NT2/D1 (cell line): ENCODE measurements around the gene ZEB2.

Source experiments
- DNase-seq: peaks from one replicate; pipeline ENCODE4 v3.0.0-alpha.2; 2011; ENCODE audit warnings: low read depth, low spot score
- H3K27me3 ChIP-seq: 2 replicates; pipeline ENCODE4 v1.6.0; 2011; ENCODE audit warnings: mild to moderate bottlenecking; ENCODE audit not compliant: insufficient read length, insufficient read depth
- H3K36me3 ChIP-seq: 2 replicates; pipeline ENCODE4 v1.6.1; 2011; ENCODE audit warnings: mild to moderate bottlenecking, low read length, mixed read lengths; ENCODE audit not compliant: insufficient read depth, insufficient read length
- H3K4me1 ChIP-seq: 2 replicates; pipeline ENCODE4 v1.5.1; 2011; ENCODE audit not compliant: insufficient read depth, insufficient read length
- H3K4me3 ChIP-seq: 2 replicates; pipeline ENCODE4 v1.5.1; 2011; ENCODE audit warnings: low read depth; ENCODE audit not compliant: insufficient read length
- H3K9ac ChIP-seq: 2 replicates; pipeline ENCODE4 v1.6.0; 2011; ENCODE audit warnings: low read depth; ENCODE audit not compliant: insufficient read length
- H3K9me3 ChIP-seq: 2 replicates; pipeline ENCODE4 v1.5.1; 2011; ENCODE audit warnings: mild to moderate bottlenecking, low read length; ENCODE audit not compliant: insufficient read depth
- SUZ12 ChIP-seq: IDR thresholded peaks from 2 replicates; pipeline ENCODE4 v1.6.1; 2011; ENCODE audit not compliant: insufficient read length, insufficient read depth; ENCODE audit errors: extremely low read depth
- YY1 ChIP-seq: IDR thresholded peaks from 2 replicates; pipeline ENCODE4 v1.6.1; 2011; ENCODE audit not compliant: insufficient read length, insufficient read depth
- ZNF274 ChIP-seq: IDR thresholded peaks from 2 replicates; pipeline ENCODE4 v1.6.1; 2011; ENCODE audit warnings: mild to moderate bottlenecking, low read depth, low read length

The ZEB2 gene

GRCh38 chr2:144458541-144458940 is 61.4 kb downstream of the ZEB2 start:
- Histone ChIP-seq H3K36me3 (no peaks in the 10 kb centered on the region), H3K4me3 (no peak overlapping the region), H3K4me1 (no peaks in the 10 kb centered on the region), H3K9me3 (no peaks in the 10 kb centered on the region), H3K9ac (no peak overlapping the region), H3K27me3 (no peaks in the 10 kb centered on the region)
- DNase-seq = no peak
- TF ChIP-seq SUZ12 = no peak
- no peak for TF ChIP-seq ZNF274
- no peak for TF ChIP-seq YY1

- no peak overlapping the region for H3K4me3 ChIP-seq
- no peak for TF ChIP-seq SUZ12
- no peaks in the 10 kb centered on the region for H3K9me3 ChIP-seq
- no peak overlapping the region for H3K9ac ChIP-seq
- no peak for DNase-seq
- no peaks in the 10 kb centered on the region for H3K27me3 ChIP-seq
- no peaks in the 10 kb centered on the region for H3K36me3 ChIP-seq
- peaks cover 2% of the 10 kb centered on the region for H3K4me1 ChIP-seq
Observed at GRCh38 chr2:144456680-144457079, 63.2 kb downstream of the ZEB2 start.

- H3K36me3 ChIP-seq = no peaks in the 10 kb centered on the region
- no peaks in the 10 kb centered on the region for H3K9me3 ChIP-seq
- no peak overlapping the region for H3K4me3 ChIP-seq
- DNase-seq = no peak
- H3K27me3 ChIP-seq = no peaks in the 10 kb centered on the region
- TF ChIP-seq SUZ12 = no peak
- TF ChIP-seq ZNF274 = no peak
- TF ChIP-seq YY1 = no peak
- no peak overlapping the region for H3K9ac ChIP-seq
- H3K4me1 ChIP-seq = peaks cover 2% of the 10 kb centered on the region
Observed at GRCh38 chr2:144455987-144456386, 63.9 kb downstream of the ZEB2 start.

- Histone ChIP-seq H3K4me3 (no peak overlapping the region), H3K27me3 (no peaks in the 10 kb centered on the region), H3K9me3 (no peaks in the 10 kb centered on the region), H3K9ac (no peak overlapping the region), H3K4me1 (peaks cover 2% of the 10 kb centered on the region), H3K36me3 (no peaks in the 10 kb centered on the region)
- TF ChIP-seq YY1 = no peak
- no peak for TF ChIP-seq ZNF274
- TF ChIP-seq SUZ12 = no peak
- DNase-seq = no peak
Observed at GRCh38 chr2:144454466-144455287, 65.2 kb downstream of the ZEB2 start.

- no peak for DNase-seq
- Histone ChIP-seq H3K27me3 (no peaks in the 10 kb centered on the region), H3K9ac (no peak overlapping the region), H3K36me3 (peaks cover 4% of the 10 kb centered on the region), H3K9me3 (no peaks in the 10 kb centered on the region), H3K4me1 (peaks cover 4% of the 10 kb centered on the region), H3K4me3 (no peak overlapping the region)
- no peak for TF ChIP-seq YY1
- no peak for TF ChIP-seq SUZ12
- TF ChIP-seq ZNF274 = no peak
Observed at GRCh38 chr2:144453486-144454158, 66.3 kb downstream of the ZEB2 start.

GRCh38 chr2:144452989-144453336 is 67.0 kb downstream of the ZEB2 start:
- Histone ChIP-seq H3K9me3 (no peaks in the 10 kb centered on the region), H3K4me3 (no peak overlapping the region), H3K4me1 (peaks cover 5% of the 10 kb centered on the region), H3K36me3 (peaks cover 5% of the 10 kb centered on the region), H3K27me3 (no peaks in the 10 kb centered on the region), H3K9ac (no peak overlapping the region)
- DNase-seq = no peak
- no peak for TF ChIP-seq ZNF274
- no peak for TF ChIP-seq YY1
- no peak for TF ChIP-seq SUZ12

GRCh38 chr2:144452169-144452988 is 67.5 kb downstream of the ZEB2 start:
- peaks cover 5% of the 10 kb centered on the region for H3K36me3 ChIP-seq
- no peaks in the 10 kb centered on the region for H3K27me3 ChIP-seq
- H3K9ac ChIP-seq = no peak overlapping the region
- H3K9me3 ChIP-seq = no peaks in the 10 kb centered on the region
- TF ChIP-seq YY1 (no peak), SUZ12 (no peak), ZNF274 (no peak)
- peak; percentile 55 for DNase-seq
- H3K4me3 ChIP-seq = no peak overlapping the region
- peaks cover 5% of the 10 kb centered on the region for H3K4me1 ChIP-seq
